ENCODE results near the gene CATSPER3.

DNA sequence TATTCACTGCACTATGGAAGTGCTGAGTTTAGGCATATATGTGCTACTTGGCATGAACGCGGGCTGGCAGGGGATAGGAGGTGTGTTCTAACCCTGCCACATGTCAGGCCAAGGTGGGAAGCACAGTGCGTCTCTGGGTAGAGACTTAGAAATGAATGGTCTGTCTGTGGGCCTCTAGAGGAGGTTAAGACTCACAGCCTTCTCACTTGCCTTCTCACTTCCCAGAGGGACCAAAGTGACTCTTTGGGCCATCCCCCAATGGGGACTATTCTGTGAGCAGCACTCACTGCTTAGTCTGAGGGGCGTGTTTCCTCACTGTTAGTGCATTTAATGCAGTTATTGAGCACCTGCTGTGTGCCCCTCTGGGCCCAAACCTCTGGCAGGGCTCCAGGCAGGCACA, 68.7 kb downstream of the CATSPER3 start:
- TF ChIP-seq, protein P1, sequence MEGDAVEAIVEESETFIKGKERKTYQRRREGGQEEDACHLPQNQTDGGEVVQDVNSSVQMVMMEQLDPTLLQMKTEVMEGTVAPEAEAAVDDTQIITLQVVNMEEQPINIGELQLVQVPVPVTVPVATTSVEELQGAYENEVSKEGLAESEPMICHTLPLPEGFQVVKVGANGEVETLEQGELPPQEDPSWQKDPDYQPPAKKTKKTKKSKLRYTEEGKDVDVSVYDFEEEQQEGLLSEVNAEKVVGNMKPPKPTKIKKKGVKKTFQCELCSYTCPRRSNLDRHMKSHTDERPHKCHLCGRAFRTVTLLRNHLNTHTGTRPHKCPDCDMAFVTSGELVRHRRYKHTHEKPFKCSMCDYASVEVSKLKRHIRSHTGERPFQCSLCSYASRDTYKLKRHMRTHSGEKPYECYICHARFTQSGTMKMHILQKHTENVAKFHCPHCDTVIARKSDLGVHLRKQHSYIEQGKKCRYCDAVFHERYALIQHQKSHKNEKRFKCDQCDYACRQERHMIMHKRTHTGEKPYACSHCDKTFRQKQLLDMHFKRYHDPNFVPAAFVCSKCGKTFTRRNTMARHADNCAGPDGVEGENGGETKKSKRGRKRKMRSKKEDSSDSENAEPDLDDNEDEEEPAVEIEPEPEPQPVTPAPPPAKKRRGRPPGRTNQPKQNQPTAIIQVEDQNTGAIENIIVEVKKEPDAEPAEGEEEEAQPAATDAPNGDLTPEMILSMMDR (IDR thresholded peaks at IDR 0.05; ENCODE audit: low read length), result no peak
- no peak for TF ChIP-seq EZH2phosphoT487 (IDR thresholded peaks at IDR 0.05; ENCODE audit: low read length)

Data from MM.1S (cell line).